ENCODE data around the gene SPRED1. TPM values are rescaled to one million over a fixed set of nuclear protein-coding genes. Genes with fewer than 3 reads are reported as not detected.
A peak's percentile ranks its signal among the peaks of the same experiment; 100 is the strongest.

Gene SPRED1
- 1 to 10 TPM; 3.7 to 7.2 (median 5.3) TPM for total RNA-seq

- intact Hi-C loops (cut with DNase I; ENCODE audit: low total_unique reads) = loop anchor here (5.0 to 10.0 kb wide), 4 partner anchors 102 to 1678 kb away; partner anchors contain the start of genes CDIN1, FAM98B and FSIP1
- Histone ChIP-seq H3K9me3 (no peaks in the 10 kb centered on the region), H3K4me1 (peaks cover 0 to 29% of the 10 kb centered on the region in 2 donors), H3K36me3 (no peaks in the 10 kb centered on the region), H3K4me3 (peak within 1 kb of the TSS; percentile 72 to 94 (median 88)), H3K27me3 (no peaks in the 10 kb centered on the region), H3K27ac (peak within 1 kb of the TSS; percentile 87 to 95 (median 93))
- in situ Hi-C loops (cut with MboI; ENCODE audit: low sequenced_read_pairs in 4 of 4) = no loop called here
- ATAC-seq = peak; percentile 50 to 55
- DNase-seq = peak; percentile 42 to 45
- TF ChIP-seq POLR2A (IDR thresholded peaks at IDR 0.05) (no peak), CTCF (IDR thresholded peaks at IDR 0.05 in 4 of 5, conservative IDR thresholded peaks at IDR 0.05 in 1 of 5) (no peak)
Measured at GRCh38 chr15:38252481-38253350, at the start of gene SPRED1. SPRED1 (plus strand) TSS chr15:38252836; CDS start chr15:38253186, 350 bp downstream.

DNA sequence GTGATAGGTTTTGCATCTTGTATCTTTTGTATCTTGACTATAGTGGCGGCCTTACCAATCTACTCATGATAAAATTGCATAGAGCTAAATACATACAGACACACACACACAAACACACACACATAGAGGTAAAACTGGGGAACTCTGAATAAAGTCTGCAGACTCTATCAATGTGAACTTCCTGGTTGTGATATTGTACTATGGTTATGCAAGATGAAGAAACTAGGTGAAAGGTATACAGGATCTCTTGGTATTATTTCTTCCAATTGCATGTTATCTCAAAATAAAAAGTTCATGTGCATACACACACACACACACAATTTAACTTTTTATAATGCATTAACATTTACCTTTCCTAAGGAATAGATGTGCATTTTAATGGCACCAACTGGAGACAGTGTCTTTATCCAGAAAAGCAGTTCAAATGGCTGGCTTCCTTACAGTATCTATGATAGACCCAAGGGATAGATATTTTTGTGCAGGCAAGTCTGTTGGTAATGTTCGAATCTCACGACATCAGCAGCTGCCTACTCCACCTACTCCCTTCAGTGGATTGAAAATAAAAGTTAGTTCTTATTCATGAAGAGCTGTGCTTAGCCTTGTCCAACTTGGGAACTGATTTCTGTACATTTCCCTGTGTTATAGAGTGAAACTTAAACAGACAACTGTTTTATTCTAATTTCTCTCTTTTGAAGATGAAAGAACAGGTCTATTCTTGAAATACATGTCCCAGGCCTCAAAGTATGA is 46.9 kb upstream of the SPRED1 start:
- no peak for TF ChIP-seq POLR2A (IDR thresholded peaks at IDR 0.05)
- no peak for TF ChIP-seq CTCF (IDR thresholded peaks at IDR 0.05 in 4 of 5, conservative IDR thresholded peaks at IDR 0.05 in 1 of 5)
- Histone ChIP-seq H3K9me3 (no peaks in the 10 kb centered on the region), H3K27me3 (no peaks in the 10 kb centered on the region), H3K4me3 (no peak overlapping the region), H3K4me1 (peaks cover 0 to 4% of the 10 kb centered on the region in 2 donors), H3K36me3 (no peaks in the 10 kb centered on the region), H3K27ac (no peak overlapping the region)
- ATAC-seq (no peak), DNase-seq (no peak)
- intact Hi-C loops (cut with DNase I; ENCODE audit: low total_unique reads) = no loop called here
- in situ Hi-C loops (cut with MboI; ENCODE audit: low sequenced_read_pairs in 4 of 4) = no loop called here

GRCh38 chr15:38207621-38208020 is 45.0 kb upstream of the SPRED1 start:
- DNase-seq = no peak
- Histone ChIP-seq H3K27me3 (no peaks in the 10 kb centered on the region), H3K36me3 (no peaks in the 10 kb centered on the region), H3K9me3 (no peaks in the 10 kb centered on the region), H3K27ac (no peak overlapping the region), H3K4me3 (no peak overlapping the region), H3K4me1 (peaks cover 0 to 4% of the 10 kb centered on the region in 2 donors)
- ATAC-seq = no peak
- in situ Hi-C loops (cut with MboI; ENCODE audit: low sequenced_read_pairs in 4 of 4) (no loop called here), intact Hi-C loops (cut with DNase I; ENCODE audit: low total_unique reads) (no loop called here)
- TF ChIP-seq POLR2A (IDR thresholded peaks at IDR 0.05) (no peak), CTCF (IDR thresholded peaks at IDR 0.05 in 4 of 5, conservative IDR thresholded peaks at IDR 0.05 in 1 of 5) (no peak)

GRCh38 chr15:38208206-38208605 is 44.4 kb upstream of the SPRED1 start:
- intact Hi-C loops (cut with DNase I; ENCODE audit: low total_unique reads) (no loop called here), in situ Hi-C loops (cut with MboI; ENCODE audit: low sequenced_read_pairs in 4 of 4) (no loop called here)
- Histone ChIP-seq H3K27ac (no peak overlapping the region), H3K4me1 (peaks cover 0 to 4% of the 10 kb centered on the region in 2 donors), H3K36me3 (no peaks in the 10 kb centered on the region), H3K9me3 (no peaks in the 10 kb centered on the region), H3K27me3 (no peaks in the 10 kb centered on the region), H3K4me3 (no peak overlapping the region)
- TF ChIP-seq CTCF (IDR thresholded peaks at IDR 0.05 in 4 of 5, conservative IDR thresholded peaks at IDR 0.05 in 1 of 5) (no peak), POLR2A (IDR thresholded peaks at IDR 0.05) (no peak)
- ATAC-seq = no peak
- no peak for DNase-seq

All from gastrocnemius medialis (tissue), 4 donors.